Measurements from ENCODE around the gene MEIOC. TPM values are rescaled to one million over a fixed set of nuclear protein-coding genes. Genes with fewer than 3 reads are reported as not detected.
"Not testable (repeated sequence)": the region's sequence is repeated elsewhere in the genome, so short reads cannot be mapped to it uniquely, and the experiment has no call there.

The MEIOC gene
- total and polyA plus RNA-seq, 3 donors from 2014 or later: 58.2 to 128 (median 85.0) TPM

- Histone ChIP-seq H3K4me3 (no peak overlapping the region), H3K4me1 (peaks cover 7% of the 10 kb centered on the region), H3K27me3 (no peaks in the 10 kb centered on the region), H3K27ac (no peak overlapping the region), H3K9me3 (no peaks in the 10 kb centered on the region), H3K36me3 (ENCODE audit: low read depth, missing control alignments) (no peaks in the 10 kb centered on the region)
- no peak for DNase-seq
- WGBS, 2 donors: 76 to 78% methylated on average over 4 of the region's 4 CpGs
- intact Hi-C loops (cut with DNase I; ENCODE audit: low total_unique reads): no loop called here
- TF ChIP-seq, protein P1, sequence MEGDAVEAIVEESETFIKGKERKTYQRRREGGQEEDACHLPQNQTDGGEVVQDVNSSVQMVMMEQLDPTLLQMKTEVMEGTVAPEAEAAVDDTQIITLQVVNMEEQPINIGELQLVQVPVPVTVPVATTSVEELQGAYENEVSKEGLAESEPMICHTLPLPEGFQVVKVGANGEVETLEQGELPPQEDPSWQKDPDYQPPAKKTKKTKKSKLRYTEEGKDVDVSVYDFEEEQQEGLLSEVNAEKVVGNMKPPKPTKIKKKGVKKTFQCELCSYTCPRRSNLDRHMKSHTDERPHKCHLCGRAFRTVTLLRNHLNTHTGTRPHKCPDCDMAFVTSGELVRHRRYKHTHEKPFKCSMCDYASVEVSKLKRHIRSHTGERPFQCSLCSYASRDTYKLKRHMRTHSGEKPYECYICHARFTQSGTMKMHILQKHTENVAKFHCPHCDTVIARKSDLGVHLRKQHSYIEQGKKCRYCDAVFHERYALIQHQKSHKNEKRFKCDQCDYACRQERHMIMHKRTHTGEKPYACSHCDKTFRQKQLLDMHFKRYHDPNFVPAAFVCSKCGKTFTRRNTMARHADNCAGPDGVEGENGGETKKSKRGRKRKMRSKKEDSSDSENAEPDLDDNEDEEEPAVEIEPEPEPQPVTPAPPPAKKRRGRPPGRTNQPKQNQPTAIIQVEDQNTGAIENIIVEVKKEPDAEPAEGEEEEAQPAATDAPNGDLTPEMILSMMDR (IDR thresholded peaks at IDR 0.05): no peak
- no peak for TF ChIP-seq POLR2A (IDR thresholded peaks at IDR 0.05)
Observed at GRCh38 chr17:44610331-44610730, 45.9 kb upstream of the MEIOC start.

DNA sequence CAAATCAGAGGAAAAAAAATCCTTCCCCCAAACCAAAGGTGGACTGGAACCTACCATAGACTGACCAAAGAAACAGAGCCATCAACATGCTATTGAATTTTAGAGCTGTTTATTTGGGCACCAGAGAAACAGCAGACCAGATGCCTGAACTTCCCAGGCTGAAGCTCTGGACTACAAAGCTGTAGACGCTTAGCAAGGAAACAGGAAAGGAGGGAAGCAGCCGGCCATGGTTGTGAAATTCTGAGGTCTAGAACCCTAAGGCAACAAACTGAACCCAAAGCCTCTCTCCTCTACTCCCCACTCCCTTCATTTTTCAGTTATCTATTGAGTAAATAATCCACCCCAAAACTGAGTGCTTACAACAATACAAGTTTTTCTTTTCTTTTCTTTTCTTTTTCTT is 45.4 kb upstream of the MEIOC start:
- Histone ChIP-seq H3K4me1 (peaks cover 7% of the 10 kb centered on the region), H3K27me3 (no peaks in the 10 kb centered on the region), H3K4me3 (no peak overlapping the region), H3K9me3 (no peaks in the 10 kb centered on the region), H3K36me3 (ENCODE audit: low read depth, missing control alignments) (no peaks in the 10 kb centered on the region), H3K27ac (no peak overlapping the region)
- TF ChIP-seq POLR2A (IDR thresholded peaks at IDR 0.05): no peak
- TF ChIP-seq, protein P1 (IDR thresholded peaks at IDR 0.05): no peak
- intact Hi-C loops (cut with DNase I; ENCODE audit: low total_unique reads): no loop called here
- WGBS, 2 donors: 35 to 43% methylated on average over 2 of the region's 2 CpGs
- DNase-seq: no peak

- Histone ChIP-seq H3K27ac (no peak overlapping the region), H3K4me3 (no peak overlapping the region), H3K4me1 (no peaks in the 10 kb centered on the region), H3K36me3 (ENCODE audit: low read depth, missing control alignments) (no peaks in the 10 kb centered on the region), H3K27me3 (no peaks in the 10 kb centered on the region), H3K9me3 (no peaks in the 10 kb centered on the region)
- 89 to 93% methylated on average over 5 of the region's 5 CpGs for WGBS, 2 donors
- intact Hi-C loops (cut with DNase I; ENCODE audit: low total_unique reads): no loop called here
- TF ChIP-seq, protein P1 (IDR thresholded peaks at IDR 0.05): no peak
- no peak for TF ChIP-seq POLR2A (IDR thresholded peaks at IDR 0.05)
- DNase-seq: no peak
Observed at GRCh38 chr17:44614862-44615261, 41.4 kb upstream of the MEIOC start.

DNA sequence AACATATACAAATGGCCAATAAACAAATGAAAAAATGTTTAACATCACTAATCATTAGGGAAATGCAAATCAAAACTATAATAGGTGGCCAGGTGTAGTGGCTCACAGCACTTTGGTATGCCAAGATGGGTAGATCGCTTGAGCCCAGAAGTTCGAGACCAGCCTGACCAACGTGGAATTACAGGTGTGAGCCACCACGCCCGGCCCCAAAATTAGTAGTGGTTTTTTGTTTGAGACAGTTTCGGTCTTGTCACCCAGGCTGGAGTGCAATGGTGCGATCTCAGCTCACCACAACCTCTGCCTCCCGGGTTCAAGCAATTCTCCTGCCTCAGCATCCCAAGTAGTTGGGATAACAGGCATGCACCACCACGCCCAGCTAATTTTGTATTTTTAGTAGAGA is 37.6 kb upstream of the MEIOC start:
- H3K36me3 ChIP-seq (ENCODE audit: low read depth, missing control alignments); H3K4me1 ChIP-seq; H3K9me3 ChIP-seq: not testable (repeated sequence)

DNA sequence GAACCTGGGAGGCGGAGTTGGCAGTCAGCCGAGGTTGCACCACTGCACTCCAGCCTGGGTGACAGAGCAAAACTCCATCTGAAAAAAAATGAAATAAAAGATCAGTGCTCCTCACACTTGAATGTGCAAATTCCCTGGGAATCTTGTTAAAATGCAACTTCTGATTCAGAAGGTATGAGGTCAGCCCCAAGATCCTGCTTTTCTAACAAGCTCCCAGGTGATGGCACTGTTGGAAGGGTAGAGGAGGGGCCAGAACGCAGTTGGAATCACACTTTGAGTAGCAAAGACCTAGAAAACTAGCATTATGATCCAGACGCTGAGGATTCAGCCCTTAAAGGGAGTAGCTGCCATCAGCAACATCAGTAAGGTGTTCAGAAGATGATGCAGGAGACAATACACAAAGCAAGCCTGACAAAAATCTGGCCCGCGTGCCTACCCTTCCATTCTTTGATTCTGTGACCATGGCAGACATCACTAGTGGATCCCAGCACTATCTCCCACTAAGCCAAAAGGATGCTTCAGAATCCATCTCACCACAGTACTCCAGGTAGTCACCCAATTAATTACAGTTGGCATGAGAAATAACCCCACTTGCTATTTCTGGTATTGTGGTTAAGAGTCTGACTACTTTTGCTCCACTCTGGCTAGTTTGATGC is 33.1 kb upstream of the MEIOC start:
- intact Hi-C loops (cut with DNase I; ENCODE audit: low total_unique reads): no loop called here
- no peak for DNase-seq
- Histone ChIP-seq H3K36me3 (ENCODE audit: low read depth, missing control alignments) (no peaks in the 10 kb centered on the region), H3K9me3 (no peaks in the 10 kb centered on the region), H3K27me3 (no peaks in the 10 kb centered on the region), H3K4me3 (no peak overlapping the region), H3K27ac (no peak overlapping the region), H3K4me1 (peaks cover 6% of the 10 kb centered on the region)
- TF ChIP-seq POLR2A (IDR thresholded peaks at IDR 0.05): no peak
- TF ChIP-seq, protein P1 (IDR thresholded peaks at IDR 0.05): no peak
- WGBS, 2 donors: 85 to 90% methylated on average over 6 of the region's 6 CpGs

More for the DNA sequence above, 37.6 kb upstream of the MEIOC start:
- intact Hi-C loops (cut with DNase I; ENCODE audit: low total_unique reads); H3K27me3 ChIP-seq; DNase-seq; H3K27ac ChIP-seq; H3K4me3 ChIP-seq: not testable (repeated sequence)
- WGBS, 2 donors: 83 to 87% methylated on average over 9 of the region's 9 CpGs

Measured in testis (tissue), 3 donors.